Keratinocyte (primary cell): Measurements from ENCODE around the gene APOBEC3F. TPM values are rescaled to one million over a fixed set of nuclear protein-coding genes. Genes with fewer than 3 reads are reported as not detected.

ENCODE experiments used
- DNase-seq: peaks from one replicate; pipeline ENCODE4 v3.0.0-alpha.2; 2011; ENCODE audit warnings: low read depth, missing footprints, low spot score
- FAIRE-seq: peaks from 2 replicates; lab custom pipeline; 2011; peaks lifted over from hg19 to GRCh38; lab: Jason Lieb, UNC
- H2AFZ ChIP-seq: 2 replicates; pipeline ENCODE4 v1.6.0; 2012; ENCODE audit warnings: low read length, control low read depth, inconsistent platforms; ENCODE audit not compliant: control insufficient read depth
- H3K27ac ChIP-seq: 2 replicates; pipeline ENCODE4 v1.5.1; 2011; ENCODE audit warnings: low read length; ENCODE audit not compliant: control insufficient read depth, insufficient read depth
- H3K27me3 ChIP-seq: 3 replicates; pipeline ENCODE4 v1.6.0; 2011; ENCODE audit warnings: low read length; ENCODE audit not compliant: control insufficient read depth, insufficient read depth; ENCODE audit errors: extremely low read depth
- H3K36me3 ChIP-seq, 2 experiments: 2 replicates in 1 of 2; 3 replicates in 1 of 2; pipeline ENCODE4 v1.5.1; 2011; ENCODE audit warnings: low read length in 2 of 2, mild to moderate bottlenecking in 1 of 2; ENCODE audit not compliant: control insufficient read depth in 2 of 2, insufficient read depth in 2 of 2; ENCODE audit errors: extremely low read depth in 1 of 2
- H3K4me1 ChIP-seq: 3 replicates; pipeline ENCODE4 v1.5.1; 2011; ENCODE audit warnings: low read length; ENCODE audit not compliant: control insufficient read depth, insufficient read depth; ENCODE audit errors: extremely low read depth
- H3K4me2 ChIP-seq: 3 replicates; pipeline ENCODE4 v1.6.0; 2011; ENCODE audit warnings: low read depth, low read length; ENCODE audit not compliant: control insufficient read depth, insufficient read depth; ENCODE audit errors: extremely low read depth
- H3K4me3 ChIP-seq, 3 experiments: fragments of 200-600 bp in 1 of 3; sonication (generic) in 1 of 3; 2 replicates in 2 of 3; 3 replicates in 1 of 3; pipeline ENCODE4 v1.5.1; 2011 to 2016; ENCODE audit warnings: low read length in 3 of 3, mild to moderate bottlenecking in 3 of 3, control low read depth in 2 of 3, inconsistent platforms in 1 of 3, low read depth in 1 of 3, mixed read lengths in 1 of 3, mixed run types in 1 of 3, moderate library complexity in 1 of 3; ENCODE audit not compliant: control insufficient read depth in 2 of 3, insufficient read depth in 2 of 3; ENCODE audit errors: extremely low read depth in 1 of 3
- H3K79me2 ChIP-seq: 2 replicates; pipeline ENCODE4 v1.6.0; 2012; ENCODE audit warnings: low read length; ENCODE audit not compliant: control insufficient read depth, insufficient read depth
- H3K9ac ChIP-seq: 3 replicates; pipeline ENCODE4 v1.6.0; 2011; ENCODE audit warnings: low read length; ENCODE audit not compliant: control insufficient read depth, insufficient read depth; ENCODE audit errors: extremely low read depth
- H3K9me1 ChIP-seq: 3 replicates; pipeline ENCODE4 v1.6.0; 2011; ENCODE audit warnings: low read length; ENCODE audit not compliant: control insufficient read depth, insufficient read depth; ENCODE audit errors: extremely low read depth
- H3K9me3 ChIP-seq: 2 replicates; pipeline ENCODE4 v1.5.1; 2012; ENCODE audit warnings: low read depth, low read length; ENCODE audit not compliant: control insufficient read depth
- H4K20me1 ChIP-seq: 3 replicates; pipeline ENCODE4 v1.6.0; 2011; ENCODE audit warnings: low read length; ENCODE audit not compliant: control insufficient read depth, insufficient read depth; ENCODE audit errors: extremely low read depth
- CTCF ChIP-seq, 3 experiments: IDR thresholded peaks in 1 of 3; conservative IDR thresholded peaks in 1 of 3; optimal IDR thresholded peaks in 1 of 3; 2 replicates in 2 of 3; 3 replicates in 1 of 3; pipeline versions ENCODE3 to v1.5.1; 2011; ENCODE audit warnings: low read length in 3 of 3, mild to moderate bottlenecking in 3 of 3, moderate library complexity in 2 of 3, control low read depth in 1 of 3, inconsistent platforms in 1 of 3; ENCODE audit not compliant: insufficient read depth in 2 of 3; ENCODE audit errors: extremely low read depth in 1 of 3
- EZH2 ChIP-seq: IDR thresholded peaks from one replicate; pipeline ENCODE4 v1.6.1; 2012; ENCODE audit warnings: inconsistent platforms, mild to moderate bottlenecking, low read length, moderate library complexity
- dilution Hi-C: fragments of 300-500 bp; cut with MboI; formaldehyde crosslinking; loops from one replicate; pipeline ENCODE4 v1.7.0; 2020; ENCODE audit warnings: low sequenced_read_pairs; ENCODE audit not compliant: extremely low pct_ligation_motif_present
- polyA plus RNA-seq, 5 experiments: library from polyadenylated mRNA; depleted of rRNA in 3 of 5; stranded (reverse) in 3 of 5; stranded (forward) in 1 of 5; unstranded in 1 of 5; fragments of >200 nt; gene quantifications; 1 replicate in 1 of 5; 2 replicates in 3 of 5; 3 replicates in 1 of 5; pipeline versions ENCODE4 v1.2.1 to v1.2.3, GENCODE V29; 2011 to 2012; ENCODE audit warnings: missing spikeins in 2 of 5, low read depth in 1 of 5, low replicate concordance in 1 of 5

APOBEC3F gene
- polyA plus RNA-seq, 1 donor (not counting 4 experiments of a cell fraction or from before 2014, with no cell fraction given) = 7.9 TPM

- Histone ChIP-seq H3K9me3 (no peaks in the 10 kb centered on the region), H3K4me2 (no peak overlapping the region), H3K4me1 (peaks cover 21% of the 10 kb centered on the region), H3K79me2 (no peaks in the 10 kb centered on the region), H3K9ac (no peak overlapping the region), H3K36me3 (no peaks in the 10 kb centered on the region), H3K27ac (no peak overlapping the region), H3K4me3 (no peak overlapping the region), H4K20me1 (no peaks in the 10 kb centered on the region), H3K27me3 (no peaks in the 10 kb centered on the region), H2AFZ (no peak overlapping the region), H3K9me1 (no peaks in the 10 kb centered on the region)
- dilution Hi-C loops = no loop called here
- TF ChIP-seq EZH2 (no peak), CTCF (optimal IDR thresholded peaks at IDR 0.05 in 1 of 3, IDR thresholded peaks at IDR 0.05 in 1 of 3, conservative IDR thresholded peaks at IDR 0.05 in 1 of 3; ENCODE audit: extremely low read depth in 1 of 3, insufficient read depth in 2 of 3, low read length in 3 of 3) (no peak)
- no peak for DNase-seq
- no peak for FAIRE-seq
These were observed 57.9 kb downstream of the APOBEC3F start for GRCh38 chr22:39098576-39098975.

- Histone ChIP-seq H2AFZ (no peak overlapping the region), H3K9me1 (no peaks in the 10 kb centered on the region), H3K27me3 (no peaks in the 10 kb centered on the region), H3K9me3 (no peaks in the 10 kb centered on the region), H3K27ac (no peak overlapping the region), H4K20me1 (no peaks in the 10 kb centered on the region), H3K4me3 (no peak overlapping the region), H3K79me2 (no peaks in the 10 kb centered on the region), H3K4me2 (no peak overlapping the region), H3K4me1 (peaks cover 21% of the 10 kb centered on the region), H3K36me3 (no peaks in the 10 kb centered on the region), H3K9ac (no peak overlapping the region)
- dilution Hi-C loops = no loop called here
- DNase-seq (no peak), FAIRE-seq (no peak)
- TF ChIP-seq EZH2 (no peak), CTCF (optimal IDR thresholded peaks at IDR 0.05 in 1 of 3, IDR thresholded peaks at IDR 0.05 in 1 of 3, conservative IDR thresholded peaks at IDR 0.05 in 1 of 3; ENCODE audit: extremely low read depth in 1 of 3, insufficient read depth in 2 of 3, low read length in 3 of 3) (no peak)
These were observed 60.6 kb downstream of the APOBEC3F start for GRCh38 chr22:39101226-39101625.
